Tibial nerve (tissue), 4 donors: ENCODE data around the gene TGM6.

Experiments used
- EP300 ChIP-seq, 2 donors: sonication (generic); formaldehyde crosslinking; IDR thresholded peaks; one replicate each; pipeline ENCODE4 v1.6.1; 2017; ENCODE audit warnings: antibody characterized with exemption in 2 of 2, mild to moderate bottlenecking in 1 of 2
- POLR2A ChIP-seq, 2 donors: fragments of 450-650 bp; IDR thresholded peaks; one replicate each; pipeline ENCODE4 v1.6.1; 2017; ENCODE audit warnings: antibody characterized with exemption in 2 of 2, mild to moderate bottlenecking in 2 of 2, moderate library complexity in 2 of 2
- TF ChIP-seq, protein P1 (sequence below), 5 experiments: fragments of 200-600 bp in 3 of 5; fragments of 450-650 bp in 2 of 5; sonication (generic) in 3 of 5; IDR thresholded peaks; one replicate each; pipeline ENCODE4 v1.5.1; 2016 to 2019; ENCODE audit warnings: antibody characterized with exemption in 5 of 5, mild to moderate bottlenecking in 3 of 5, moderate library complexity in 2 of 5

GRCh38 chr20:2387580-2387979 lies 6.9 kb downstream of the TGM6 start:
- TF ChIP-seq, protein P1, sequence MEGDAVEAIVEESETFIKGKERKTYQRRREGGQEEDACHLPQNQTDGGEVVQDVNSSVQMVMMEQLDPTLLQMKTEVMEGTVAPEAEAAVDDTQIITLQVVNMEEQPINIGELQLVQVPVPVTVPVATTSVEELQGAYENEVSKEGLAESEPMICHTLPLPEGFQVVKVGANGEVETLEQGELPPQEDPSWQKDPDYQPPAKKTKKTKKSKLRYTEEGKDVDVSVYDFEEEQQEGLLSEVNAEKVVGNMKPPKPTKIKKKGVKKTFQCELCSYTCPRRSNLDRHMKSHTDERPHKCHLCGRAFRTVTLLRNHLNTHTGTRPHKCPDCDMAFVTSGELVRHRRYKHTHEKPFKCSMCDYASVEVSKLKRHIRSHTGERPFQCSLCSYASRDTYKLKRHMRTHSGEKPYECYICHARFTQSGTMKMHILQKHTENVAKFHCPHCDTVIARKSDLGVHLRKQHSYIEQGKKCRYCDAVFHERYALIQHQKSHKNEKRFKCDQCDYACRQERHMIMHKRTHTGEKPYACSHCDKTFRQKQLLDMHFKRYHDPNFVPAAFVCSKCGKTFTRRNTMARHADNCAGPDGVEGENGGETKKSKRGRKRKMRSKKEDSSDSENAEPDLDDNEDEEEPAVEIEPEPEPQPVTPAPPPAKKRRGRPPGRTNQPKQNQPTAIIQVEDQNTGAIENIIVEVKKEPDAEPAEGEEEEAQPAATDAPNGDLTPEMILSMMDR (IDR thresholded peaks at IDR 0.05), result no peak
- TF ChIP-seq POLR2A (IDR thresholded peaks at IDR 0.05) (no peak), EP300 (IDR thresholded peaks at IDR 0.05) (no peak)
